ENCODE results near the gene MAML2. TPM values are rescaled to one million over a fixed set of nuclear protein-coding genes. Genes with fewer than 3 reads are reported as not detected.

The MAML2 gene
- total RNA-seq, 1 donor from 2014 or later = 4.1 TPM

- intact Hi-C loops (cut with micrococcal nuclease) = no loop called here
- DNase-seq (no peak), ATAC-seq (no peak)
Measured at GRCh38 chr11:96322775-96323641, 20.0 kb downstream of the MAML2 start.

- DNase-seq (no peak), ATAC-seq (no peak)
- intact Hi-C loops (cut with micrococcal nuclease) = no loop called here
Measured at GRCh38 chr11:96321091-96321490, 21.9 kb downstream of the MAML2 start.

- DNase-seq (no peak), ATAC-seq (no peak)
- intact Hi-C loops (cut with micrococcal nuclease) = no loop called here
Measured at GRCh38 chr11:96319898-96320656, 22.9 kb downstream of the MAML2 start.

- no peak for ATAC-seq
- intact Hi-C loops (cut with micrococcal nuclease) = no loop called here
- DNase-seq = no peak
Measured at GRCh38 chr11:96318850-96319249, 24.1 kb downstream of the MAML2 start.

- ATAC-seq (no peak), DNase-seq (no peak)
- intact Hi-C loops (cut with micrococcal nuclease) = no loop called here
Measured at GRCh38 chr11:96318399-96318798, 24.6 kb downstream of the MAML2 start.

DNA sequence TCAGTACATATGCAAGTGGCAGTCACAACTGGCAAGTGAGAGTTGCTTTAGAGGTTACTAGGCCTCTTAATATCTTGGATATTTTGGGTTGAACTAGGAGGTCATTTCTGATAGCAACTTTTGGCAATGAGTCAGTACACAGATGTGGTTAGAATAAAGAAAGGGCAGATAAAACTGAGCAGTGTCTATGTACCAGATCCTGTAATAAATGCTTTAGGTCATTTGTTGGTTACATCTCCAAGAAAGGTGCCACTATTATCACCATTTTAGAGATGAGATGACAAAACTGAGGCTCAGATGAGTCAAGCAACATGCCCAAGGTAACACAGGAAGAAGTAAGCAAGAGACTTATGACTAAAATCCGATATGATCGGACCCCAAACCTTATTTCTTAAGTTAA lies 25.0 kb downstream of the MAML2 start:
- intact Hi-C loops (cut with micrococcal nuclease) = no loop called here
- DNase-seq (no peak), ATAC-seq (no peak)

DNA sequence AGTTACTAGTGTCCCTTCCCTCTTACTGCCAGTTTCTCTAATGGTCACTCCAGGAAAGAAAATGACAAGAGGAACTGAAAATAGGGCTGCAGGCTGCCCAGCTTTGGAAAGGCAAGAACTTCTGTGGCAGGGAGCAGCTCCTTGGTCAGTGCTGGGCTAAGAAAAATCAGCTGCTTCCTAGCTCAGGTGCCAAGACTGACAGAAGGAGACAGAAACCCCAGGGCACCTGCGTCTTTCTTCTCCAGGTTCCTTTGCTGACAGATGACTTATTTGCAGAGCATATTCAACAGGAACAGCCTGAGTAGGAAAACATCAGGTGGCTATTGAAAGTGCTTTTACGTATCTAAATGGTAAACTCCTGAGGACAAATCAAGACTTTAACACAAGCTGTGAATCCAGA lies 25.4 kb downstream of the MAML2 start:
- intact Hi-C loops (cut with micrococcal nuclease) = no loop called here
- DNase-seq (no peak), ATAC-seq (peak; percentile 25)

GRCh38 chr11:96316869-96317268 lies 26.1 kb downstream of the MAML2 start:
- intact Hi-C loops (cut with micrococcal nuclease) = no loop called here
- ATAC-seq = no peak

DNA sequence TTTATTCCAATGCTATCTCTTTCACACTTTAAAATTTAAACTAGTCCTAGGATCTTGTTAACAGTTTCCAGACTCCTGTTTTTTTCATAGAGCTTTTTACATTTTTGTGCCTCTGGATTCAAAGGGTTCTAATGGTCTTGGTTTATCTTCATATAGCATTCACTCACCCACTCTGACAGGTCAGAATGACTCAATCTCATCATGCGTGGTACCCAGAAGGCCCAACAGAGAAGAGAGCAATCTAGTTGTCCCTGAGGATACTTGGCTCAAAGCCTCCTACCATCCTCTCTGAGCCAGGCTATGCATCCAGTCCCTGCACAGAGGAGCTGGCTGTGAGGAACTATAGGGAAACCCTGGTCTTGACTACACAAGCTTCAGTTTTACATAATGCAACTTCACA lies 27.5 kb downstream of the MAML2 start:
- intact Hi-C loops (cut with micrococcal nuclease) = no loop called here
- ATAC-seq (no peak), DNase-seq (no peak)

More at GRCh38 chr11:96316869-96317268, 26.1 kb downstream of the MAML2 start:
- DNase-seq = no peak

DNA sequence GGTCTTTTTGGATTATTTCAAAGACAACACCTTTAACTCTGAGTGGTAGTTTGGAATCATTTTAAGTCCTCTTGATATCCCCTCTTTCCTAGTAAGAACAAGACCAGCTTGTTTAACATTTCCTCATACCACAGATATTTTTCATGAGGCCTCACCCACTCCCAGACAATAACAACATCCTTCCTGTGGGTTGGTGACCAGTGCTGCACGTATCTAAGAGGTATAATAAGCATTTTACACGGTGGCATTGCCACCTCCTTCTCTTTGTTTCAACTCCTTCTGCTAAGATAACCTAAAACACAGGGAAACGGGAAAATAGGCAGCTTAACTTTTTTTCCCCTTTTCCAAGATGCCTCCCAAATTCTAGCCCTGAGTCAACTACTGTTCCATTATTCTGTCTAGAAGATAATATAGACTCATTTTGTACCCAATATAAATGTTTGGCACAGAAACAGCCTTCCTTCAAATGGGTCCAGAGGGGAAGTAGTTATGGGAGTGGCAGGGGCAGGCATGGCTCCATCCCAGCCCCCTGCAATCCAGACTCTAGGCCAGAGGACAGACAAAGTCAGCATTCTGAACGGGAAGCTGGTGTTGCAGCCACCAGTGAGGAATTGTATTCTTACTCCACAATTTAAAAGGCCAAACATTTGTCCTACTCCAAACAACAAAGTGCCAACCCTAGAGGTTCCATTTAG lies 28.5 kb downstream of the MAML2 start:
- DNase-seq = peak; percentile 42
- peak; percentile 77 for ATAC-seq
- intact Hi-C loops (cut with micrococcal nuclease) = no loop called here

- ATAC-seq (no peak), DNase-seq (no peak)
- intact Hi-C loops (cut with micrococcal nuclease) = no loop called here
Measured at GRCh38 chr11:96313163-96313562, 29.8 kb downstream of the MAML2 start.

GRCh38 chr11:96311120-96311568 lies 31.9 kb downstream of the MAML2 start:
- DNase-seq (no peak), ATAC-seq (no peak)
- intact Hi-C loops (cut with micrococcal nuclease) = no loop called here

DNA sequence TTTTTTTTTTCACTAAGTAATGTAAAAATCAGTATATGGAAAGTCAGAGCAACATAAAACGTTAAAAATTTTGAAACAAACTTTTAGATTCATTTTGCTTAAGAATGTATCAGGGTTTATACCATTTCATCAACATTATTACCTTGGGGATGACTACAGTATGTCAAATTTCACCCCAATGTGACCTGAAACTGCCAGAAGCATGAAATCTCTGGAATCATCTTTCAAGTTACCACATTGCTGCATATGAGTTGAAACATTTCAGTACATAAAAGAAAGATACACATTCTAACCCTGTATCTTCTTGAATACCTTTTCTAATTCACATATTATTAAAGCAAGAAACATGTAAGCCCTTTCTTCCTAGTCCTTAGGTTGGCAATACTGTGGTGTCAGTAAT lies 32.8 kb downstream of the MAML2 start:
- DNase-seq (no peak), ATAC-seq (no peak)
- intact Hi-C loops (cut with micrococcal nuclease) = no loop called here

DNA sequence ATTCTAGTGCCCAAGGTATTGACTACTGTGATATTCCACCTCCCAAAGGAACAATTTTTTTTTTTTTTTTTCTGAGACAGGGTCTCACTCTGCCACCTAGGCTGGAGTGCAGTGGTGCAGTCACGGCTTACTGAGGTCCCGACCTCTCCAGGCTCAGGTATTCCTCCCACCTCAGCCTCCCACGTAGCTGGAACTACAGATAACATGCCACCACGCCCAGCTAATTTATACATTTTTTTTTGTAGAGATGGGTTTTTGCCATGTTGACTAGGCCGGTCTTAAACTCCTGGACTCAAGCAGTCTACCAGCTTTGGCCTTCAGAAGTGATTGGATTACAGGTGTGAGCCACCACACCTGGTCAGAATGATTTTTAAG lies 33.4 kb downstream of the MAML2 start:
- ATAC-seq (no peak), DNase-seq (no peak)
- intact Hi-C loops (cut with micrococcal nuclease) = no loop called here

DNA sequence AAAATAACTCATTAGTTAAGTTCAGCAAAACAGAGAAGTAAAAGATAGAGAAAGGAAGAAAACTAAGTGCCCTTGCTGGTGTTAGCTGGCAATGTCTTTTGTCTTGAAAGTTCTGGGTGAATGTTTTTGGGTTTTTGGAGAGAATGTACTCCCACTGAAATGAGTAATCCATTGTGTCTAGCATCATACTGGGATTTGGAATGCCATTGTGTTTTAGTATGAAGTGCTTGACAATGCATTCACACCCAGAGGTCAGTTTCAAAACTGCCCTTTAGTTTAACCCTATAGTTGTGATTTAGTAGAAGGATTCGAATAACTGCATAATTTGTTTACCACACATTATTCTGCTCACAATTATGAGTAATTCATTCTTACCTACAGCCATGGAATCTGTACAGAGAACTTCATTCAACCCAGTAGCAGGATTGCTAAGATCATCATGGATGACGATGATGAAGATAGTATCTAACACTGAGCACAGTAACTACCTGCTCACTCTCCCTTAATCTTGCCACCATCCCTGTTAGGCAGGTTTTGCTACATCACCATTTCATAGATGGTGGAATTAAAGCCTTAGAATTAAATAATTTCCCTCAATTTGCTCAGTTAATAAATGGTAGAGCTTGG lies 33.9 kb downstream of the MAML2 start:
- ATAC-seq (no peak), DNase-seq (no peak)
- intact Hi-C loops (cut with micrococcal nuclease) = no loop called here

- intact Hi-C loops (cut with micrococcal nuclease) = no loop called here
- DNase-seq (no peak), ATAC-seq (peak; percentile 37)
Measured at GRCh38 chr11:96307776-96308140, 35.2 kb downstream of the MAML2 start.

- peak; percentile 49 for DNase-seq
- intact Hi-C loops (cut with micrococcal nuclease) = no loop called here
- ATAC-seq = peak; percentile 95
Measured at GRCh38 chr11:96306933-96307775, 35.8 kb downstream of the MAML2 start.

DNA sequence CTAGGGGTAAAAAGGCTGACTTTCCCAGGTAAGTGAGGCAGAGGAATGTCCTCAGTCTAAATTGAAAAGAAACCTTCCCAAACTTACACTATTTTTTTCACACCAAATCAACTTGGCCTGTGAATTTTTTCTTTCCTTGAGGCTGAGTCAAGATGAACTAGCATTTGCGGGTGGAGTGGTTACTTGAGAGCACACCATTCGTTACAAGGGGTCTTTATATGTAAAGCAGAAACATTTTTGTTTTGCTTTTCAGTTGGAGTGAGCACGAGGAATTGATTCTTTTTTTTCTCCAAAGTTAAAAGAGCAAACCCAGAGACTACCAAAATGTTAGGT lies 36.4 kb downstream of the MAML2 start:
- intact Hi-C loops (cut with micrococcal nuclease) = no loop called here
- ATAC-seq = no peak
- DNase-seq = no peak

DNA sequence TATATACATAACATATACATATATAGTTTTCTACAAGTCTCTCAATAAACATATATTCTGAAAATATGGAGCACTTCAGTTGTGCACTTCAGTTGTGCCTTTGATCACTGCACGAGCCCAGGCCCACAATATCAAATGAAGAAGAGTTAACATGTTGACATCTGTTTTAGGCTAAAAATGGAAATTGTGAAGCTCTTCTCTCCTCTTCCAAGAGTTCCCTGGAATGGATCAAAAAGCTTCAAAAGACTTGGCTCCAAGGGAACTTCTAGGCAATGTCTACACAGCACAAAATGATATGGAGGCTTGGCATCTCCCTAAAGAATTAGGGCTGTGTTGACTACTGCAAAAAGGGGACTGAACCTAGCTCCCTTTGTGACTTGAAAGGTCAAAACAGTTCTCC lies 36.9 kb downstream of the MAML2 start:
- intact Hi-C loops (cut with micrococcal nuclease) = no loop called here
- no peak for ATAC-seq
- no peak for DNase-seq

Data from left ventricle myocardium superior (tissue), 1 donor.